ENCODE results near the gene SUPV3L1.
"Not testable (repeated sequence)": the region's sequence is repeated elsewhere in the genome, so short reads cannot be mapped to it uniquely, and the experiment has no call there.

SUPV3L1 gene

DNA sequence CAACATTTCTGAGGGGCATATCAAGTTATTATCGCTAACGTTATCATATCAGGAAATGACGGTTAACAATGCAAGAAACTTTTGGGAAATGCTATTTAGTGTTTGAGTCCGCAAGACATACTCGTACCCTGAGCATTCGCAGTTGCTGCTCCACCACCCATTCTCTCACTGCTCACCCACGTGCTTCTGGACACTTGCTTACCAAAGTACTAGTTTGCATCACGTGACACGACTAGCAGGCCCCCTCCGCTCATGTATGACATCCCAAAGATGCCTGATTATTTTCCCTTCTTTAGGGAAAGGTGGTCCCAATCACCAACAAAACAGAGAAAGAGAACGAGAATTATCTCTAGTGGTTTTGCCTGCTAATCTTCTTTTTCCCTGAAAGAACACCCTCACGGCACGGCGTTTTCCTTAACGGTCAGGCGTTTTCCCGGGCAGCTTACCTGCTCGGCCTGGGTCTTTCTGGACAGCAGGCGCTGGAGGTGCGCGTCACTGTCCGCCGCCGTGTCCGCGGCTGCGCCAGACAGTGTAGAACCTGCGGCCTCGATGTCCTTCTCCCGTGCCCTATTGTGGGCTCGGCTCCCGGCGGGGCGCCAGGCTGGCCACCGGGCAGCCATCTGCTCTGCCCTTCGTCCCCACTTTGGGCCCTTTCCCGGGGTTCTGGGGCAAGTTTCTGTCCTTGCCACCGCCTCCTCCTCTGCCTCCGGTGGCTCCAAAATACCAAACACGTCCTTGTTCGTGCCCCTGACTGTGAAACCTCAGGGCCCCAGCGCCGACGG, at the start of gene SUPV3L1:
TSS of gene SUPV3L1 (plus strand) at position 492 of the 782 bp plus-strand sequence. CDS start at position 550, 58 bp downstream.
- Histone ChIP-seq H3K9me3 (ENCODE audit: control insufficient read depth, low read length) (no peaks in the 10 kb centered on the region), H3K27me3 (replicated peaks; ENCODE audit: control insufficient read depth, insufficient read depth, low read length) (no peaks in the 10 kb centered on the region), H3K36me3 (ENCODE audit: control insufficient read depth, insufficient read depth, low read length, severe bottlenecking) (peaks cover 9% of the 10 kb centered on the region), H3K4me1 (ENCODE audit: control insufficient read depth, insufficient read depth, low read length) (peaks cover 23% of the 10 kb centered on the region), H3K9ac (ENCODE audit: low read length) (peak within 1 kb of the TSS; percentile 96), H3K4me3 (ENCODE audit: low read length) (peak within 1 kb of the TSS; percentile 100)
- DNase-seq (ENCODE audit: low read depth), result peak; percentile 98

DNA sequence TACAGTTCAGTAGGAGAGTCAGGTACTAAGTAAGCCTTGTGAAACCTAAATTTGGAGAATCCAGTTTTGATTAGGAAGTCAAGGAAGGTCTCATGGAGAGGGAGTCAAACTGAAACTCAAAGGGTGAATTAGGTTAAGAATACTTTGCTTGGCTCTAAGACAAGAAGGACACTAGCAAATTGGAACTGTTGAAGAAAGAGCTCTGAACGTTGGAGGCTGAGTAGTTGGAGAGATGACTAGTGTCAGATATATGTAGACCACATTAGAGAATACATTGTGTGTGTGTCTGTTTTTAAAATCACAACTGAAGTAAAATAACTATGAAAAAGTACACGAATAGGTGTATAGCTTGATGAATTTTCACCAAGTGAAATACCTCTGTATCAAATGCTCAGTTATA, 49.8 kb upstream of the SUPV3L1 start:
- H3K9ac ChIP-seq (ENCODE audit: low read length), result no peak overlapping the region
- no peaks in the 10 kb centered on the region for H3K9me3 ChIP-seq (ENCODE audit: control insufficient read depth, low read length)
- DNase-seq (ENCODE audit: low read depth), result peak; percentile 15
- H3K4me1 ChIP-seq (ENCODE audit: control insufficient read depth, insufficient read depth, low read length), result peaks cover 31% of the 10 kb centered on the region
- H3K4me3 ChIP-seq (ENCODE audit: low read length), result no peak overlapping the region
- H3K36me3 ChIP-seq (ENCODE audit: control insufficient read depth, insufficient read depth, low read length, severe bottlenecking), result peaks cover 21% of the 10 kb centered on the region
- no peaks in the 10 kb centered on the region for H3K27me3 ChIP-seq (replicated peaks; ENCODE audit: control insufficient read depth, insufficient read depth, low read length)

DNA sequence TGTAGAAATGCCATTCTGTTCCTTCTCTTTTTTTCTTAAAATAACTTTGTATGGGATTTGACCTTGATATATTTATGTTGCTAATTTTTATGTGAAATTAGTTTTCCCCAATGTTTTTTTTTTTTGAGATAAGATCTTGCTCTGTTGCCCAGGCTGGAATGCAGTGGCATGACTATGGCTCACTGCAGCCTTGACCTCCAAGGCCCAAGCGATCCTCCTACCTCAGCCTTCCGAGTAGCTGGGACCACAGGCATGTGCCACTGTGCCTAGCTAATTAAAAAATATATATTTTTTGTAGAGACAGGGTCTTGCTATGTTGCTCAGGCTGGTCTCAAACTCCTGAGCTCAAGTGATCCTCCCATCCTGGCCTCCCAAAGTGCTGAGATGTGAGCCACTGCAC, 40.1 kb upstream of the SUPV3L1 start:
- DNase-seq (ENCODE audit: low read depth), result no peak
- peaks cover 9% of the 10 kb centered on the region for H3K4me1 ChIP-seq (ENCODE audit: control insufficient read depth, insufficient read depth, low read length)
- H3K36me3 ChIP-seq (ENCODE audit: control insufficient read depth, insufficient read depth, low read length, severe bottlenecking), result peaks cover 30% of the 10 kb centered on the region
- no peaks in the 10 kb centered on the region for H3K27me3 ChIP-seq (replicated peaks; ENCODE audit: control insufficient read depth, insufficient read depth, low read length)
- no peaks in the 10 kb centered on the region for H3K9me3 ChIP-seq (ENCODE audit: control insufficient read depth, low read length)
- no peak overlapping the region for H3K9ac ChIP-seq (ENCODE audit: low read length)
- H3K4me3 ChIP-seq (ENCODE audit: low read length), result no peak overlapping the region

DNA sequence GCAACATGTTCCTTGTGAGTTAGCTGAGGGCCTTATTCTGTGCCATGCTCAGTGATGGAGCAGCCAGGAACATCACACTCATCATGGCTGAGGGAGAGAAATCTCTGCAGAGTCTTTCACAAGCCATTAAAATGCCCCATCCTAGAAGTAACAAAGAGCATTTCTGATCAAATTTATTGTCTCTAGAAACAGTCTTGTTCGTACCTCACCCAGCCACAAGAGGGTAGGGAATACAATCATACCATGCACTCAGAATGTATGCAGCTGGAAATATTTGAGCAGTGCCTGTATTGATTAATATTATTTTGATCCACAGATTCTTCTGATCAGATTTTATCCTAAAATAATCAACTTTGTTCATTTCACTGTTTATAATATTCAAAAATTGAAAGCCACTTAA, 38.7 kb upstream of the SUPV3L1 start:
- DNase-seq (ENCODE audit: low read depth), result no peak
- Histone ChIP-seq H3K4me3 (ENCODE audit: low read length) (no peak overlapping the region), H3K9me3 (ENCODE audit: control insufficient read depth, low read length) (no peaks in the 10 kb centered on the region), H3K27me3 (replicated peaks; ENCODE audit: control insufficient read depth, insufficient read depth, low read length) (no peaks in the 10 kb centered on the region), H3K36me3 (ENCODE audit: control insufficient read depth, insufficient read depth, low read length, severe bottlenecking) (peaks cover 17% of the 10 kb centered on the region), H3K9ac (ENCODE audit: low read length) (no peak overlapping the region), H3K4me1 (ENCODE audit: control insufficient read depth, insufficient read depth, low read length) (peaks cover 9% of the 10 kb centered on the region)

DNA sequence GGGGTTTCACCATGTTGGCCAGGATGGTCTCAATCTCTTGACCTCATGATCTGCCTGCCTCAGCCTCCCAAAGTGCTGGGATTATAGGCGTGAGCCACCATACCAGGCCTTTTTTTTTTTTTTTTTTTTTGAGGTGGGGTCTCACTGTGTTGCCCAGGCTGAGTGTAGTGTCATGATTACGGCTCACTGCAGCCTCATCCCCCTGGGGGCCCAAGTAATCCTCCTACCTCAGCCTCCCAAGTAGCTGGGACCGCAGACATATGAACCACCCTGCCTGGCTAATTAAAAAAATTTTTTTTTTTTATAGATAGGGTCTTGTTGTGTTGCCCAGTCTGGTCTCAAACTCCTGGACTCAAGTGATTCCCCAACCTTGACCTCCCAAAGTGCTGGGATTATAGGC, 38.0 kb upstream of the SUPV3L1 start:
- H3K9me3 ChIP-seq (ENCODE audit: control insufficient read depth, low read length); H3K4me3 ChIP-seq (ENCODE audit: low read length); H3K27me3 ChIP-seq (replicated peaks; ENCODE audit: control insufficient read depth, insufficient read depth, low read length); DNase-seq (ENCODE audit: low read depth); H3K9ac ChIP-seq (ENCODE audit: low read length): not testable (repeated sequence)
- Histone ChIP-seq H3K4me1 (ENCODE audit: control insufficient read depth, insufficient read depth, low read length) (peaks cover 11% of the 10 kb centered on the region), H3K36me3 (ENCODE audit: control insufficient read depth, insufficient read depth, low read length, severe bottlenecking) (peaks cover 15% of the 10 kb centered on the region)

DNA sequence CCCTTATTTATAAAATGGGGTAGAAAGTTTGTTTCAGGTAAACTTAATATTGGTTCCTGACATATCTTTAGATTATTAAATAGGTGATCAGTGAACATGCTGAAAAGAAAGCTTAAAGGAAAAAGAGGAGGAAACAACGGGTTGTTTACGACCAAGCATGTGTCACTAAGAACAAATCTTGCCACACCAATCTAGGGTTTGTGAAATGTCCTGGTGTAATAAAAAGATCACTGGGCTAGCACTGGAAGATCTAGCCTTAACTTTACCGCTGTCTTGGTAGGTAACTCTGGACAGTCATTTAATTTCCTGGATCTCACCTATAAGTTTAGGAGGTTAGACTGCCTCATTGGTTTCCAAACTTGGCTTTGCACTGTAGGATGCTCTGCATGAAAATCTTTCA, 37.1 kb upstream of the SUPV3L1 start:
- Histone ChIP-seq H3K36me3 (ENCODE audit: control insufficient read depth, insufficient read depth, low read length, severe bottlenecking) (peaks cover 6% of the 10 kb centered on the region), H3K9me3 (ENCODE audit: control insufficient read depth, low read length) (no peaks in the 10 kb centered on the region), H3K4me3 (ENCODE audit: low read length) (no peak overlapping the region), H3K27me3 (replicated peaks; ENCODE audit: control insufficient read depth, insufficient read depth, low read length) (no peaks in the 10 kb centered on the region), H3K9ac (ENCODE audit: low read length) (no peak overlapping the region), H3K4me1 (ENCODE audit: control insufficient read depth, insufficient read depth, low read length) (peaks cover 19% of the 10 kb centered on the region)
- DNase-seq (ENCODE audit: low read depth), result no peak

DNA sequence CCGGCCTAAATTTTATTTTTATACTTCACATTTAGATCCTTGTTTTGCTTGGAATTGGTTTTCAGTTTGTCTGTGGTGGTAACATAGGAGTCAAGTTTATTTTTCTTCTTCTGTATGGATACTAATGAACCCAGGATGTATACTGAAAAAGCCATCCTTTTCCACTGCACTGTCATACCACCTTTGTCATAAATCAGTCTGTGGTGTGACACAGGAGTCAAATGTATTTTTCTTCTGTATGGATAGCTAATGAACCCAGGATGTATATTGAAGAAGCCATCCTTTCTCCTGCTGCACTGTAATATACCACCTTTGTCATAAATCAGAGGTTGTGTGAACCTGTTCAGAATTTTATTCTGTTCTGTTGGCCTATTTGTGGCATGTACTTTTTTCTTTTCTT, 34.7 kb upstream of the SUPV3L1 start:
- DNase-seq (ENCODE audit: low read depth), result no peak
- Histone ChIP-seq H3K4me1 (ENCODE audit: control insufficient read depth, insufficient read depth, low read length) (peaks cover 24% of the 10 kb centered on the region), H3K9ac (ENCODE audit: low read length) (no peak overlapping the region), H3K36me3 (ENCODE audit: control insufficient read depth, insufficient read depth, low read length, severe bottlenecking) (peaks cover 6% of the 10 kb centered on the region), H3K27me3 (replicated peaks; ENCODE audit: control insufficient read depth, insufficient read depth, low read length) (no peaks in the 10 kb centered on the region), H3K9me3 (ENCODE audit: control insufficient read depth, low read length) (no peaks in the 10 kb centered on the region), H3K4me3 (ENCODE audit: low read length) (no peak overlapping the region)

DNA sequence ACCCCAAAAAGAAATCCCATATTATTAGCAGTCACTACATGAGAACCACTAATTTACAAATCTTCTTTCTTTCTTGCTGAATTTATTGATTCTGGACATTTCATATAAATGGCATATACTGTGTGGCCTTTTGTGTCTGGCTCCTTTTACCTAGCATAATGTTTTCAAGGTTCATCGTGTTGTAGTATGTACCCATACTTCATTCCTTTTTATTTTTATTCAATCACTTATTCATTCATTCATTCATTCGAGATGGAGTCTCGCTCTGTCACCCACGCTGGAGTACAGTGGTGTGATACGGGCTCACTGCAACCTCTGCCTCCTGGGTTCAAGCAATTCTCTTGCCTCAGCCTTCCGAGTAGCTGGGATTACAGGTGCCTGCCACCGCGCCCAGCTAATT, 34.2 kb upstream of the SUPV3L1 start:
- Histone ChIP-seq H3K27me3 (replicated peaks; ENCODE audit: control insufficient read depth, insufficient read depth, low read length) (no peaks in the 10 kb centered on the region), H3K4me1 (ENCODE audit: control insufficient read depth, insufficient read depth, low read length) (peaks cover 24% of the 10 kb centered on the region), H3K9me3 (ENCODE audit: control insufficient read depth, low read length) (no peaks in the 10 kb centered on the region), H3K9ac (ENCODE audit: low read length) (no peak overlapping the region), H3K36me3 (ENCODE audit: control insufficient read depth, insufficient read depth, low read length, severe bottlenecking) (peaks cover 6% of the 10 kb centered on the region), H3K4me3 (ENCODE audit: low read length) (no peak overlapping the region)
- DNase-seq (ENCODE audit: low read depth), result no peak

DNA sequence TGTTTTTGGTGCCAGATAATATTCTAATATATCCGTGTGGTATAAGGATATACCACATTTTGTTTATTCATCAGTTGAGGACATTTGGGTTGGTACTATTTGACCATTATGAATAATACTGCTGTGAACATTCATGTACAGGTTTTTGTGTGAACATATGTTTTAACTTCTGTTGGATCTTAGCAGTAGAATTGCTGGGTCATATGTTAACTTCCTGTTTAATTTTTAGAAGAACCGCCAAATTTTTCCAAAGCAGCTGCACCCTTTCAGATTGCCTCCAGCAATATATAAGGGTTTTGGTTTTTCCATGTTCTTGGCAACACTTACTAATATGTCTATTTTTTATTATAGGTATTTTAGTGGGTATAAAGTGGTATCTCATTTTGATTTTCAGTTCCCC, 33.3 kb upstream of the SUPV3L1 start:
- H3K4me3 ChIP-seq (ENCODE audit: low read length), result no peak overlapping the region
- no peaks in the 10 kb centered on the region for H3K27me3 ChIP-seq (replicated peaks; ENCODE audit: control insufficient read depth, insufficient read depth, low read length)
- H3K36me3 ChIP-seq (ENCODE audit: control insufficient read depth, insufficient read depth, low read length, severe bottlenecking), result peaks cover 6% of the 10 kb centered on the region
- H3K4me1 ChIP-seq (ENCODE audit: control insufficient read depth, insufficient read depth, low read length), result peaks cover 24% of the 10 kb centered on the region
- no peak overlapping the region for H3K9ac ChIP-seq (ENCODE audit: low read length)
- peak; percentile 21 for DNase-seq (ENCODE audit: low read depth)
- H3K9me3 ChIP-seq (ENCODE audit: control insufficient read depth, low read length), result no peaks in the 10 kb centered on the region

DNA sequence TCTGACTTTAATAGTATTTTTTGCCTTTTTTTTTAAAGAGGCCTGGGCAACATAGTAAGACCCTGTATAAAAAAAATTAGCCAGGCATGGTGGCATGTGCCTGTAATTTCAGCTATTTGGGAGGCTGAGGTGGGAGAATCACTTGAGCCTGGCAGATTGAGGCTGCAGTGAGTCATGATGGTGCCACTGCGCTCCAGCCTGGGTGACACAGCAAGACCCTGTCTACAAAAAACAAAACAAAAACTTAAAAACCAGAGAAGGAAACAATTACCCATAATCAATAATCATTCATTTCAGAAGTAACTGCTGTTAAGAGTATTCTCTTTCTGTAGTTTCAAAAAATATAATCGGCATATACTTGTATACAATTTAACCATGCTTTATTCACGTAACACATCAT, 28.1 kb upstream of the SUPV3L1 start:
- Histone ChIP-seq H3K9me3 (ENCODE audit: control insufficient read depth, low read length) (no peaks in the 10 kb centered on the region), H3K27me3 (replicated peaks; ENCODE audit: control insufficient read depth, insufficient read depth, low read length) (no peaks in the 10 kb centered on the region), H3K9ac (ENCODE audit: low read length) (no peak overlapping the region), H3K36me3 (ENCODE audit: control insufficient read depth, insufficient read depth, low read length, severe bottlenecking) (peaks cover 14% of the 10 kb centered on the region), H3K4me1 (ENCODE audit: control insufficient read depth, insufficient read depth, low read length) (peaks cover 12% of the 10 kb centered on the region), H3K4me3 (ENCODE audit: low read length) (no peak overlapping the region)
- no peak for DNase-seq (ENCODE audit: low read depth)

DNA sequence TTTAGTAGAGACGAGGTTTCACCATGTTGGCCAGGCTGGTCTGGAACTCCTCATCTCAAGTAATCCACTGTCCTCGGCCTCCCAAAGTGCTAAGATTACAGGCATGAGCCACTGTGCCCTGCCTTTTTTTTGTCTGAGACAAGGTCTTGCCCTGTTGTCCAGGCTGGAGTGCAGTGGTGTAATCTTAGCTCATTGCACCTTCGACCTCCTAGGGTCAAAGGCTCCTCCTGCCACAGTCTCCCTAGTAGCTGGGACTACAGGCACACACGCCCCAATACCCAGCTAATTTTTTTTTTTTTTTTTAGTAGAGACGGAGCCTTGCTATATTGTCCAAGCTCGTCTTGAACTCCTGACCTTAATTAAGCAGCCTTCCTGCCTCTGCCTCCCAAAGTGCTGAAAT, 26.8 kb upstream of the SUPV3L1 start:
- Histone ChIP-seq H3K36me3 (ENCODE audit: control insufficient read depth, insufficient read depth, low read length, severe bottlenecking) (peaks cover 26% of the 10 kb centered on the region), H3K4me1 (ENCODE audit: control insufficient read depth, insufficient read depth, low read length) (peaks cover 2% of the 10 kb centered on the region), H3K4me3 (ENCODE audit: low read length) (no peak overlapping the region), H3K27me3 (replicated peaks; ENCODE audit: control insufficient read depth, insufficient read depth, low read length) (no peaks in the 10 kb centered on the region), H3K9me3 (ENCODE audit: control insufficient read depth, low read length) (no peaks in the 10 kb centered on the region), H3K9ac (ENCODE audit: low read length) (no peak overlapping the region)
- no peak for DNase-seq (ENCODE audit: low read depth)

DNA sequence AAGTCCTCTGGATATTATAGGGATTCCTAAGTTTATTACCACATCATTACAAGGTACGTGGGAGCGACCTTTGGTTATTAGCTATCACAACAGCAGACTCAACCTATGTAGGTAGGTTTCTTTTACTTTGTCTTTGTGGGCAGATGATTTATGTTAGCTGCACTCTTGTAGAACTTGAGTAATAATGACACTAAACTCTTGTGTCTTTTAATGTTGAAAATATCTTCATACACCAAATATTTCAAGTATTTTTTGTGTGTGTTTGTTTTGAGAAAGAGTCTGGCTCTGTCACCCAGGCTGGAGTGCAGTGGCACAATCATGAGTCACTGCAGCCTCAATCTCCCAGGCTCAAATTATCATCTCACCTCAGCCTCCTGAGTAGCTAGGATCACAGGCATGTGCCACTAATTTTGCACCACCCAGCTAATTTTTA, 19.2 kb upstream of the SUPV3L1 start:
- H3K4me3 ChIP-seq (ENCODE audit: low read length), result no peak overlapping the region
- no peaks in the 10 kb centered on the region for H3K27me3 ChIP-seq (replicated peaks; ENCODE audit: control insufficient read depth, insufficient read depth, low read length)
- peak; percentile 53 for DNase-seq (ENCODE audit: low read depth)
- peaks cover 7% of the 10 kb centered on the region for H3K4me1 ChIP-seq (ENCODE audit: control insufficient read depth, insufficient read depth, low read length)
- H3K9ac ChIP-seq (ENCODE audit: low read length), result no peak overlapping the region
- no peaks in the 10 kb centered on the region for H3K9me3 ChIP-seq (ENCODE audit: control insufficient read depth, low read length)
- H3K36me3 ChIP-seq (ENCODE audit: control insufficient read depth, insufficient read depth, low read length, severe bottlenecking), result peaks cover 72% of the 10 kb centered on the region

Data from adipocyte (in vitro differentiated cells).